HL-60/S4 (cell line): ENCODE data around the gene IL1RAPL1.

Experiments
- in situ Hi-C: fragments of 300-500 bp; cut with MboI; formaldehyde crosslinking; loops from 2 replicates; pipeline ENCODE4 v1.14.3; 2022; ENCODE audit warnings: low sequenced_read_pairs

IL1RAPL1 gene

GRCh38 chrX:29604381-29604780 lies 1017.1 kb downstream of the IL1RAPL1 start:
- in situ Hi-C loops = no loop called here

DNA sequence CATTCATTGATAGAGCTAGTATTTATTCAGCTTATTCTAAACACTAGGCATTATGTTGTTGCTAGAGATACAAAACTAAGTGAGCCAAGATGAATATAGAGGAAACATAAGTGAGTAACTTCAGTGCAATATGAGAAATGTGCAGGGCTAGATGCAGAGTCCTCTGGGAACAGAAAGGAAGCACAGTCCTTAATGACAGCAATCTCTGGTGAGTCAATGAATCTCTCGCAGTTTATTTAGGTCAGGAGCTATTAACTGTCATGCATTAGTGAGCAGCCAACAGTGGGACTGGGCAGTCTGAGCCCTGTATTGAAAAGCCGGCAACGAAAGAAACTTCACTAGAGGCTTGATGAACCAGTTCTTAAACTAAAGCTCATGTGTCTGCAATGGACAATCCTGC lies 1030.0 kb downstream of the IL1RAPL1 start:
- in situ Hi-C loops = no loop called here

- in situ Hi-C loops = no loop called here
These were observed 1030.5 kb downstream of the IL1RAPL1 start for GRCh38 chrX:29617725-29618124.

GRCh38 chrX:29627833-29628232 lies 1040.6 kb downstream of the IL1RAPL1 start:
- in situ Hi-C loops = no loop called here

GRCh38 chrX:29634516-29634915 lies 1047.3 kb downstream of the IL1RAPL1 start:
- in situ Hi-C loops = no loop called here

GRCh38 chrX:29636331-29636730 lies 1049.1 kb downstream of the IL1RAPL1 start:
- in situ Hi-C loops = no loop called here

- in situ Hi-C loops = no loop called here
These were observed 1052.9 kb downstream of the IL1RAPL1 start for GRCh38 chrX:29640106-29640505.

- in situ Hi-C loops = no loop called here
These were observed 1054.2 kb downstream of the IL1RAPL1 start for GRCh38 chrX:29641461-29641860.

DNA sequence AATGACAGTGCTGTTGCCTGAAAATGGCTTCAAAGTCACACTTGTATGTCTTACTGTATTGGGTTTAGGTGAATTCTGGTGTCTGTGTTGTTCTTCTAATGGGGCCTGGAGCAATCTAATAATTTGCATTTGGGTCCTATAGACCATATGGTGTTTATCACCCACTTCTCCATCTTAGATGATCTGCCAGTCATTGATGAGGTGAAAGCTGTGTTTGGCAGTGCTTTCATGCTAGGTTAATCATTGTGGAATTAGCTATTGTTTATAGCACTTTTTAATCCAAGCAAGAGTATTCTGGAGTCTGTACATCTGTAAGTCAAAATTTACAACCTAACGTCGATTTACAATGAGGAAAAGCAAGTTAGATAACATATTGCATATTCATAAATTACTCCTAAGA lies 1055.9 kb downstream of the IL1RAPL1 start:
- in situ Hi-C loops = no loop called here

DNA sequence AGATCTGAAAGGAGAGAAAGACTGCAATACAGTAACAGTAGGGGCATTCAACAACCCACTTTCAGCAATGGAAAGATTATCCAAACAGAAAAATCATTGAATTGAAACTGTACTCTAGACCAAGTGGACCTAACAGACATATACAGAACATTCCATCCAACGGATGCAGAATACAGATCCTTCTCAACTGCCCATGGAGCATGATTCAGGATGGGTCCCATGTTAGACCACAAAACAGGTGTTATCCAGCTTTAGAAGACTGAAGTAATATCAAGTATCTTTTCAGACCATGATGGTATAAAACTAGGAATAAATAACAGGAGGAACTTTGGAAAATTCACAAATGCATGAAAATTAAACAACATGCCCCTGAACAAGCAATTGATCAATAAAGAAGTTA lies 1060.9 kb downstream of the IL1RAPL1 start:
- in situ Hi-C loops = no loop called here

GRCh38 chrX:29652484-29652883 lies 1065.2 kb downstream of the IL1RAPL1 start:
- in situ Hi-C loops = no loop called here

GRCh38 chrX:29653721-29654120 lies 1066.5 kb downstream of the IL1RAPL1 start:
- in situ Hi-C loops = no loop called here

- in situ Hi-C loops = no loop called here
These were observed 1072.7 kb downstream of the IL1RAPL1 start for GRCh38 chrX:29659911-29660310.

- in situ Hi-C loops = no loop called here
These were observed 1074.0 kb downstream of the IL1RAPL1 start for GRCh38 chrX:29661290-29661689.

DNA sequence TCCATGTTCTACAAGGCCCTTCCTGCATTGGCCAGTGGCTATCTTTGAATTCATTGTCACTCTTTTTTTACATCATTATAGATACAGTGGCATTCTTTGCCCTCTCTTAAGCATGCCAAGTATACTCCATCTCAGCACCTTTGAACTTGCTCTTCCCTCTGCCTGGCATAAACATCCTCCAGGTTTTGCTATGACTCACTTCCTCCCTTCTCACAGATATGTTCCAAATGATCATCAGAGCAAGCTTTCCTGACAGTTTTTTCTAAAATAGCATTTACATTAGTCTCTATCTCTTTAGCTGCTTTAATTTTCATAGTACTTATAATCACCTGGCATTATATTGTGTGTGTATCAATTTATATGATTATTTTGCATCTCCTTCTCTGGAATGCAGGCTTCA lies 1074.9 kb downstream of the IL1RAPL1 start:
- in situ Hi-C loops = no loop called here

DNA sequence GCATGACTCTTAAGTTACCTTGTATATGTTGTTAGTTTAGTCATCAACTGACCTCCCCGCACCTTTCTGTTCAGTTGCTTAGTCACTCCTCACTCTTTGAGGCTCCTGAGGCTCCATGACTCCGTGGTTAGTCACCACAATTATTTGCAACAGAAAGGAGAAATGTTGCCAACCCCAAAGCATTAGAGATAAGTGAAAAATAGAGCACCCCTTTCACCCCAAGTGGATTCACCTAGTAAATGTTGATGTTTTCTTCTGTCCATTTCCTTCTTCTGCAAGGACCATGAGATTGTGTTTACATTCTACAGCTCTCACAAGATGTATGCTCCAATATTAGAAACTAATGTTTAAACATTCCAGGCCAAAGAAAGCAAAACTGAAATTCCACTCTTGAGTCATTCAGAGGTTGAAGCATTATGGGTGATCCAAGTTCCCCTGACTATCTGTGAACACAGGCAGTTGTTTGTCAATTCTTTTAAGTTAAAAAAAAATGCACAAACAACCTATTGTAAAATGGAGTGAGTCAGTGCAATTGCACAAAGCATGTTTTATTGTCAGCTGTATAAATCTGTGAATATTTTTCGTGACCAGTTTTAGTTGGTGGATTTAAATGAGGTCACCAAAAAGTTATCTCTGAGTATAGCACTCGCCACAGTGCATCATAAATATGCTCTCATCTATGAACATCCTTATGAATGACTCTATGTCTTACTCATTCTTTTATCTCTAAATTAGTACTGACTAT lies 1075.7 kb downstream of the IL1RAPL1 start:
- in situ Hi-C loops = no loop called here

DNA sequence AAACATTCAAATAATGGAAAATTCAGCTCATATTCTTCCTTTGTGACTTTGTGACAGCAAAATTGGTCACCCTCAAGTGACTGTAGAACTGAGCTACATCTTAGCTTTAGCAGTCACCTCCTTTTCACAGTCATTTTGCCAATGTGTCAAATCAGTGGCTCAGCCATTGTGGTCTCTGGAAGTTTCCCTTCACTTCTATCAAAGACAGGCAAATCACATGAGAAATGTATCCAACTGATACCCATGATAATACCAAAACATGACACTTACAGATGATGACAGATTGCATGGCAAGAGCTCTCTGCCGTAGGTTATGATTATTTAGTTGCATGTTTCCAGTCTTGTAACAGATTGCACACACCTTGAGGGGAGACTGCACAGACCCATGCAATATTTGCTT lies 1078.3 kb downstream of the IL1RAPL1 start:
- in situ Hi-C loops = no loop called here

DNA sequence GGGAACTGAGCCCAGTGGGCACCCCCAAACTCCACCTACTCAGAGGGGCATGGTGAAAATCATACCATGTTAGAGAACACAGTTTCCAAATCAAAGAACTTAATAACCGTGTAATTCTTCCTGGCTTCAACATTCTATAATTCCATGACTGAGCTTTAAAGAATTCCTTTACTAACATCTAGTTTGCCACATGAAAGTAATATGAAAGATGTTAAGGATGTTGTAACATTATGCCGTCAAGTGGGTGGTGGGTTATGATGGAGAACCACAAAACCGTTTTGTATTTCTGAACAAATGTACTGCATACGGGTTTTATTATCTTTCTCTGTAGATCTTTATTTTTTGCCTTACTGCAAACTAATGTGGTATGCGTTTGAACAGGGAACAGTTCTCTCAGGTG lies 1079.1 kb downstream of the IL1RAPL1 start:
- in situ Hi-C loops = no loop called here

- in situ Hi-C loops = no loop called here
These were observed 1084.2 kb downstream of the IL1RAPL1 start for GRCh38 chrX:29671421-29671820.

- in situ Hi-C loops = no loop called here
These were observed 1100.4 kb downstream of the IL1RAPL1 start for GRCh38 chrX:29687687-29688086.

GRCh38 chrX:29690061-29690460 lies 1102.8 kb downstream of the IL1RAPL1 start:
- in situ Hi-C loops = no loop called here

DNA sequence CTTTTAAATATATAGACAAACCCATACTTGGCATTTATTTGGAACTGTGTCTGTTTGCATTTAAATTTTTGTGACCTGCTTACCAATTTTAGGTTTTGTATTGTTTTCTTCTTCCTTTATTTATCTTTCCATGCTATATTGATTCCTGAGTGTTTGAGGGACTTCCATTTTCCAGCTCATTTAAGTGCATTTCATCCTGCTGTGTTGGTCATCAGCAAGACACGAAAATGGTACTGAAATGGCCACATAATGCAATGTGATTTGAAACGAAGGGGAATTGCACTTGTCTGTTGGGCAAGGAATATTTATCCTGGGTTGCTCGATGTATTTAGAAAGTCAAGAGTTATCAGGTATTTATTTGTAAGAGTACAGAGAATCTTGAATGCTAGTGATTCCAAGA lies 1103.8 kb downstream of the IL1RAPL1 start:
- in situ Hi-C loops = no loop called here

GRCh38 chrX:29693912-29694311 lies 1106.7 kb downstream of the IL1RAPL1 start:
- in situ Hi-C loops = no loop called here
